D721Med (cell line): ENCODE measurements around the gene KRT13.

Source experiments
- DNase-seq: peaks from one replicate; pipeline ENCODE4 v3.0.0; 2011; ENCODE audit warnings: low spot score; ENCODE audit not compliant: insufficient read length
- FAIRE-seq: peaks from 2 replicates; lab custom pipeline; 2011; peaks lifted over from hg19 to GRCh38; lab: Jason Lieb, UNC
- TF ChIP-seq, protein P1 (sequence below): IDR thresholded peaks from 2 replicates; pipeline ENCODE4 v1.5.1; 2012; ENCODE audit warnings: mild to moderate bottlenecking, control low read depth; ENCODE audit not compliant: insufficient read depth; ENCODE audit errors: missing control alignments

KRT13 gene

DNA sequence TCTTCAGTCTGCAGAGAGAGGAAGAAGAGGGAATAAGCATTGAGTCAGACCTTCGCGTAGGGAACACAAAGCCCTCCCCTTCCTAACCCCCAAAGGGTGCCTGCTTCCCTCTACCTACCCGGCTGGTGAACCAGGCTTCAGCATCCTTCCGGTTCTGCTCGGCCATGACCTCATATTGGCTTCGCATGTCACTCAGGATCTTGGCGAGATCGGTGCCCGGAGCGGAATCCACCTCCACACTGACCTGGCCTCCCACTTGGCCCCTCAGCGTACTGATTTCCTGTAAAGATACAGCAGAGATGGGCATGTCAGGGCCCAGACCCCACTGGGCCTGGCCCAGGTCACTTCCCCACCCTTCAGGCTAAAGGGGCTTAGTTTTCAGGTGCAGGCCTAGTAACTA is 18.8 kb upstream of the KRT13 start:
- TF ChIP-seq, protein P1, sequence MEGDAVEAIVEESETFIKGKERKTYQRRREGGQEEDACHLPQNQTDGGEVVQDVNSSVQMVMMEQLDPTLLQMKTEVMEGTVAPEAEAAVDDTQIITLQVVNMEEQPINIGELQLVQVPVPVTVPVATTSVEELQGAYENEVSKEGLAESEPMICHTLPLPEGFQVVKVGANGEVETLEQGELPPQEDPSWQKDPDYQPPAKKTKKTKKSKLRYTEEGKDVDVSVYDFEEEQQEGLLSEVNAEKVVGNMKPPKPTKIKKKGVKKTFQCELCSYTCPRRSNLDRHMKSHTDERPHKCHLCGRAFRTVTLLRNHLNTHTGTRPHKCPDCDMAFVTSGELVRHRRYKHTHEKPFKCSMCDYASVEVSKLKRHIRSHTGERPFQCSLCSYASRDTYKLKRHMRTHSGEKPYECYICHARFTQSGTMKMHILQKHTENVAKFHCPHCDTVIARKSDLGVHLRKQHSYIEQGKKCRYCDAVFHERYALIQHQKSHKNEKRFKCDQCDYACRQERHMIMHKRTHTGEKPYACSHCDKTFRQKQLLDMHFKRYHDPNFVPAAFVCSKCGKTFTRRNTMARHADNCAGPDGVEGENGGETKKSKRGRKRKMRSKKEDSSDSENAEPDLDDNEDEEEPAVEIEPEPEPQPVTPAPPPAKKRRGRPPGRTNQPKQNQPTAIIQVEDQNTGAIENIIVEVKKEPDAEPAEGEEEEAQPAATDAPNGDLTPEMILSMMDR = no peak
- DNase-seq (no peak), FAIRE-seq (no peak)

DNA sequence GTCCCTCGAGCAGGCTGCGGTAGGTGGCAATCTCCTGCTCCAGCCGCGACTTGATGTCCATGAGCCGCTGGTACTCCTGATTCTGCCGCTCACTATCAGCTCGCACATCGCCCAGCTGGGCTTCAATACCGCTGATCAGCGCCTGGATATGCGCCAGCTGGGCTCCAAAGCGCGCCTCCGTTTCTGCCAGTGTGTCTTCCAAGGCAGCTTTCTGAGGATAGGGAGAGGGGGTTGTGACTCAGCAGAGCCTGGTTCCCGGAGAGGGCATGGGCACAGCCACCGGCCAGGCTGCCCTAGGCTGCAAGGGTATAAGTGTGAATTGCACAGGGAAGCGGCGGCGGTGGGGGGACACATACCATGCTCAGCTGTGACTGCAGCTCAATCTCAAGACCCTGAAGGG is 18.4 kb upstream of the KRT13 start:
- DNase-seq (no peak), FAIRE-seq (no peak)
- TF ChIP-seq, protein P1 = no peak

DNA sequence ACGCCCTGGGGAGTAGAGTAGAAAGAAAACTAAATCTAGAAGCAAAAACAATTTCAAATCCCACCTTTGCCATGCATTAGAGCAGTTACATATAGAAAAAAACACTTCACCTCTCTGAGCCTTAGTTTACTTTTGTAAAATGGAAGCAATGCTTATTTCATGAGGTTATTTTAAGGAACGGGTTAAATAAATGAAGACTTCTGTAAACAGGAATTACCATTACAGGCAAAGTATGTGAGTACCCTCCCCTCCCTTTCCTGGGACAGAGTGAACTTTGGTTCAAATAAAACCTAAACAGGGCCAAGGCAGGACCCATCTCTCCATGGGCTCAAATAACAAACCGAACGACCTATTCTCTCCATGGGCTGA is 17.8 kb upstream of the KRT13 start:
- TF ChIP-seq, protein P1 = no peak
- FAIRE-seq (no peak), DNase-seq (no peak)

DNA sequence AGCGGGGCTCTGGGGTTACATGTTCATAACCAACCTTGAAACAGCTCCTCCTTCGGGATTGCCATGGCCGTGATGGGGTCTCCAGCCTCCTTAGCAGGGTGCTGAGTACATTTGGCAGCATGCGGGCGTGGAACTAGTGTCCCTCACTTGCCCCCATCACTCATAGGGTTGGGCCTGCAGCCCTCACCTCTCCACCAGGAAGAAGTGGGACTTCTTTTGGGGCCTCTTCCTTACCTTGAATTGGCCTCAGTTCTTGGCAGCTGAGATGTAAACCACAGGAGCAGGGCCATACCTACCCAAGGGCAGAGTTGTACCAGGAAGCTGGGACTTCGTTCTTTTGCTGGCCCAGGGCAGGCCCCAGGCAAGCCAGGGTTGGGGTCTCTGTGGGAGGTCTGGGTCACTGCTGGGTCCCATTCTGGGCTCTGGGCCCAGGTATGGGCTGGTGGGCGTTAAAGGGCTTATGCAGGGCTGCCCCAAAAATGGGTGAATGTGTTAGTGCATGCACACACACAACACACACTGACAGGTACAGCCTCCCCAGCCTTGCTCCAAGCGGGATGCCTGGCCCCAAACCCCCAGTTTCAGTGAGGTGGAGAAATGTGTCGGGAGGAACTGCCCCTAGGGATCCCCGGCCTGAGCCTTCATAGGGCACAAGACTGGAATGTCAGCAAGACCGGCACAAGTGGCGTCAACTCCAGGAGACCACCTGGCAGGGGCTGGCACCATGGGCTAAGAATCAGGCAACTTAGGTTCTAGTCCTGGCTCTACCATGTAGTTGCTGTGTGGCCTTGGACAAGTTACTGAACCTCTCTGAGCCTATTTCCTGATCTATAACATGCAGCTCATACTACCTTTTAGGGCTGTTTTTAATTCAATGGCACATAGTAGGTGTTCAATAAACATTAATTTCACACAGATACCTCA is 17.2 kb upstream of the KRT13 start:
- DNase-seq = no peak
- TF ChIP-seq, protein P1 = no peak
- no peak for FAIRE-seq

DNA sequence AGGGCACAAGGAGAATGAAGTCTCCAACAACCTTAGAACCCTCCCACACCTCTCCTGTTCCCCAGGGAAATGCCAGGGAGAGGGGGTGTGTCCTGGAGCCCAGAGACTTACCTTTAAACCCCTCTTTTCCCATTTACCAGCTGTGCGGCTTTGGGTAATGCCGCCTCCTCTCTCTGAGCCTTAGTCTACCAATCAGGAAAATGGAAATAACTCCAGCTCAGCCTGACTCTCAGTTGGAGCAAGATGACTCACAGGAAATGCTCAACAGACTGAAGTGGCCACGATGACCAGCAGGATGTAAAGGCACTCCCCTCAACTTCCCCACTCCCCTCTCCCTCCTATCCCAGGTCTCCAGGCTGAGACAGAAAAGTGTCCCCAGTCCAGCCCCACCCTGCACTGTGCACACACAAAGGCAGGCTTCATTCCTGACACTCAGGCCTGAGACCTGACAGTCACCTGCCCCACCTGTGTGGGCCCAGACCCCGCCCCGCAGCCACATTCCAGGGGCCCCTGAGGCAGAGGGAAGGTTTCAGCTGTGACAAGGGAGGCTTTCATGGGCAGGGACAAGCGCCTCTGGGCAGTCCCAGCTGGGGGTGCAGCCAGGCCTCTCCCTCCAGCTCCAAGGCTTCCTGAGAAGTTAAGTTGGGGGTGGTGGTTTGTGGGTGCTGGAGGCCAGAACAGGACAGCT is 16.3 kb upstream of the KRT13 start:
- DNase-seq (no peak), FAIRE-seq (no peak)
- TF ChIP-seq, protein P1 = no peak

GRCh38 chr17:41520821-41521521 is 15.6 kb upstream of the KRT13 start:
- FAIRE-seq = no peak
- DNase-seq = no peak
- TF ChIP-seq, protein P1 = no peak
